ENCODE results near the gene CDK11B.
"Not testable (repeated sequence)": the region's sequence is repeated elsewhere in the genome, so short reads cannot be mapped to it uniquely, and the experiment has no call there.

Gene CDK11B

DNA sequence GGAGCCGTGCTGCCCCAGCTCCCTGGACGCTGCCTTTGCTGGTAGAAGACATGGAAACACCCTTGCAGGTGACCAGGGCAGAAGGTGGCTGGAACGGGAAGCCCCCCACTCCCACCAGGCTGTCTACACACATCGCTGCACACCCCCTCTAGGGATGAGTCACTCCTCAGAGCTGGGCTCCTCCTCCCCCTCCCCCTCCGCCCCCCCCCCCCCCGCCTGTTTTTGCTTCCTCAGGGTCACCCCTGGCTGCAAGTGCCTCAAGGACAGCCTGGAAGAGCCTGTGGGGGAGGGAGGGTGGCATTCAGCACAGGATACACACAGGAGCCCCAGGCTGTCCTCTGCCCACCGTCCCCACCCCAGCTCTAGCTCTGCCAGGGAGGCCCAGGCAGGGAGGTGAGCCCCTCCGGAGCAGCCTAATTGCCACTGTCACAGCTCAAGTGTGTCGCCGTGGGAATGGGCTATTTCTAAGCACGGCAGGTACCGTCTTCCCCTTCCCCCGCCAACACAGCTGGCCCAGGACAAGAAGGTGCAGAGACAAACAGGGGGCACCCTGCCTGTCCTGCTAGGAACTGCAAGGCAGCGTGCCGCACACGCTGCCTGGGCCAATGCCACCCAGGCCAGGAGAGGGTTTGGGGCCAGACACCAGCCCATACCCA lies 61.4 kb downstream of the CDK11B start:
- DNase-seq, result no peak

- DNase-seq, result no peak
Observed at GRCh38 chr1:1596493-1597274, 62.1 kb downstream of the CDK11B start.

DNA sequence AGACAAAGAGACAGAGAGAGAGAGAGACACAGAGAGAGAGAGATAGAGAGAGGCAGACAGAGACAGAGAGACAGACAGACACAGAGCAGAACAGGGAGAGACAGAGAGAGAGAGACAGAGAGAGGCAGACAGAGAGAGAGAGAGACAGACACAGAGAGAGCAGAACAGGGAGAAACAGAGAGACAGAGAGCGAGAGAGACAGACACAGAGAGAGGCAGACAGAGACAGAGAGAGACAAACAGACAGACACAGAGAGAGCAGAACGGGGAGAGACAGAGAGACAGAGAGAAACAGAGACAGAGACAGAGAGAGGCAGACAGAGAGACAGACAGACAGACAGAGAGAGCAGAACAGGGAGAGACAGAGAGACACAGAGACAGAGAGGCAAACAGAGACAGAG lies 63.5 kb downstream of the CDK11B start:
- DNase-seq, result not testable (repeated sequence)

GRCh38 chr1:1594602-1595260 lies 64.1 kb downstream of the CDK11B start:
- no peak for DNase-seq

DNA sequence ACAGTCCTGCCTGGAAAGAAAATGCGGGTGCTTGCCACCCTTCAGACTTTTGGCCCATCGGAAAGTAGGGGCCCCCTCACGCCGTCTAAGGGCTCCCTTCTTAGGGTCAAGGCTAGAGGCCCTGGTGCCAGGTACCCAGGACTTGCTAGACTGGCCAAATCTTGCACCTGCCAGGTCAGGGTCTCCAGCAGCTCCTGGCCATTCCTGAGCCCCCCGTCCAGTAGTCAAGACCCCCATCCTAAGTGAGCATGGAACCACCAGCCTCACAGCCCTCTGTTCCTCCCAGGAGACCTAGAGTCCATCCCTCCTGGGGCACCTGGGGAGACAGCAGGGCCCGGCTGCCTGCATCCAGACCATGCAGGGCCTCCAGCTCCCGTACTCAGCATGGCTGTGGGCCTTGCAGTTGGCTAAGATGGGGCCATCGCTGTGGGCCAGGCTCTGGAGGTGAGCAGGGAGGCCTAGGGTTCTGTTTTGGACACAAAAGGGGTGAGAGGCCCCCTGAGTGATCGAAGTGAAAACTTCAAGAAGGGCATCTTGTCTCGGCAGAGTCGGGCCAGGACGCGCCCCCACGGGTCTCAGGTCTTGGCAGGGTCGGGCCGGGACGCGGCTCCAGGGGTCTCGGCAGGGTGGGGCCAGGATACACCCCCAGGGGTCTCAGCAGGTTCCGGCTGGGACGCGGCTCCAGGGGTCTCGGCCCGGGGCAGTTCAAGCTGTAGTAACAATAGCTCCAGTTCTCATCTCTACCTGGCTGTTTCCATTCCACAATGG lies 64.8 kb downstream of the CDK11B start:
- DNase-seq, result no peak

GRCh38 chr1:1591452-1591851 lies 67.4 kb downstream of the CDK11B start:
- no peak for DNase-seq

Measured in right forelimb (tissue), 1 donor.